B cell (primary cell): ENCODE data around the gene RAB32.

ENCODE experiments used
- EZH2 ChIP-seq: IDR thresholded peaks from 2 replicates; pipeline ENCODE4 v1.6.1; 2012; ENCODE audit warnings: borderline replicate concordance, low read depth, mild to moderate bottlenecking, moderate library complexity, low read length; ENCODE audit not compliant: insufficient read depth, poor library complexity, severe bottlenecking
- TF ChIP-seq, protein P1 (sequence below): fragments of 200-600 bp; IDR thresholded peaks from one replicate; pipeline ENCODE4 v1.8.0; 2022; ENCODE audit warnings: antibody characterized with exemption, mild to moderate bottlenecking

DNA sequence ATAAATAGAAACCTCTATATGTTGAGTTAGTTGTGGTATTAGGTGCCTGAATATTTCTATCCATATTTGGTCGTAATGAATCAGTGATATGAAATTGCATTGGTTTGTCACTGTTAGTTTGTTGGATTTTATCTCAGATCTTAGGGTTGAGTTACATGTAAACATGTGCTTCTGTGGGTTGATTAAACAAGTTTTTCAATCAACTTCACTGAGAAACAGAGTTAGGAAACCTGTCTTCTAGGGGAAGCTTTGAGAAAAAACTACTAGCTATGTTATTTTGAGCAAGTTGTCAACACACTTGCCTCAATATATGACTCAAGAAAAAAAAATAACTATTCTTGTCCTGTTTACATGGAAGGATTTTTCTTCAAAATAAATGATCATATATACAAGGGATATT, 40.3 kb downstream of the RAB32 start:
- TF ChIP-seq, protein P1, sequence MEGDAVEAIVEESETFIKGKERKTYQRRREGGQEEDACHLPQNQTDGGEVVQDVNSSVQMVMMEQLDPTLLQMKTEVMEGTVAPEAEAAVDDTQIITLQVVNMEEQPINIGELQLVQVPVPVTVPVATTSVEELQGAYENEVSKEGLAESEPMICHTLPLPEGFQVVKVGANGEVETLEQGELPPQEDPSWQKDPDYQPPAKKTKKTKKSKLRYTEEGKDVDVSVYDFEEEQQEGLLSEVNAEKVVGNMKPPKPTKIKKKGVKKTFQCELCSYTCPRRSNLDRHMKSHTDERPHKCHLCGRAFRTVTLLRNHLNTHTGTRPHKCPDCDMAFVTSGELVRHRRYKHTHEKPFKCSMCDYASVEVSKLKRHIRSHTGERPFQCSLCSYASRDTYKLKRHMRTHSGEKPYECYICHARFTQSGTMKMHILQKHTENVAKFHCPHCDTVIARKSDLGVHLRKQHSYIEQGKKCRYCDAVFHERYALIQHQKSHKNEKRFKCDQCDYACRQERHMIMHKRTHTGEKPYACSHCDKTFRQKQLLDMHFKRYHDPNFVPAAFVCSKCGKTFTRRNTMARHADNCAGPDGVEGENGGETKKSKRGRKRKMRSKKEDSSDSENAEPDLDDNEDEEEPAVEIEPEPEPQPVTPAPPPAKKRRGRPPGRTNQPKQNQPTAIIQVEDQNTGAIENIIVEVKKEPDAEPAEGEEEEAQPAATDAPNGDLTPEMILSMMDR, result no peak
- TF ChIP-seq EZH2, result no peak
